Measurements from ENCODE around the gene CDH4. TPM values are rescaled to one million over a fixed set of nuclear protein-coding genes. Genes with fewer than 3 reads are reported as not detected.
A peak's percentile ranks its signal among the peaks of the same experiment; 100 is the strongest.

The CDH4 gene
- total and polyA plus RNA-seq, 4 experiments from 2014 or later, result 0.39 to 1.1 (median 0.41) TPM; not detected in 1

DNA sequence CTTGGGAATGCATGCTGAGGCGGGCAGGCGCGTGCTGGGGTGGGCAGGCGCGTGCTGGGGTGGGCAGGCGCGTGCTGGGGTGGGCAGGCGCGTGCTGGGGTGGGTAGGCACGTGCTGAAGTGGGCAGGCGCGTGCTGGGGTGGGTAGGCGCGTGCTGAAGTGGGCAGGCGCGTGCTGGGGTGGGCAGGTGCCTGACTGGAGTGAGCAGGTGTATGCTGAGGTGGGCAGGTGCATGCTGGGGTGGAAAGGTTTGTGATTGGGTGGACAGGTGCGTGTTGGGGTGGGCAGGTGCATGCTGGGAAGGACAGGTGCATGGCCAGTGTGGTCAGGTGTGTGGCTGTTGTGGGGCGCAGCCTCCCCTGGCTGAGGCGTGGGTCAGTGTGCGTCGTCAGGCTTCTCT, 404.1 kb downstream of the CDH4 start:
- Histone ChIP-seq H3K4me3 (ENCODE audit: low read length in 2 of 2) (no peak overlapping the region), H3K27ac (ENCODE audit: low read depth, low read length) (no peak overlapping the region), H3K27me3 (ENCODE audit: insufficient read depth, low read length) (no peaks in the 10 kb centered on the region), H3K4me1 (ENCODE audit: insufficient read depth, low read length) (no peaks in the 10 kb centered on the region), H3K36me3 (ENCODE audit: insufficient read depth, low read length) (no peaks in the 10 kb centered on the region), H3K9me3 (ENCODE audit: control insufficient read depth in 1 of 2, low read length in 2 of 2) (no peaks in the 10 kb centered on the region)
- intact Hi-C loops (cut with micrococcal nuclease), result no loop called here
- Mint-ChIP-seq H3K27me3 (peaks cover 0 to 2% of the 10 kb centered on the region in 2 donors), H3K27ac (peak overlapping the region in 1 of 7 donors; percentile 25), H3K4me1 (no peaks in the 10 kb centered on the region), H3K9me3 (peaks cover 0 to 4% (median 0%) of the 10 kb centered on the region in 8 donors), H3K4me3 (no peak overlapping the region), H3K36me3 (no peaks in the 10 kb centered on the region)
- ChIA-PET CTCF (ENCODE audit: partially characterized antibody) (no interaction called here), POLR2A (ENCODE audit: partially characterized antibody) (no interaction called here)
- no peak for DNase-seq

DNA sequence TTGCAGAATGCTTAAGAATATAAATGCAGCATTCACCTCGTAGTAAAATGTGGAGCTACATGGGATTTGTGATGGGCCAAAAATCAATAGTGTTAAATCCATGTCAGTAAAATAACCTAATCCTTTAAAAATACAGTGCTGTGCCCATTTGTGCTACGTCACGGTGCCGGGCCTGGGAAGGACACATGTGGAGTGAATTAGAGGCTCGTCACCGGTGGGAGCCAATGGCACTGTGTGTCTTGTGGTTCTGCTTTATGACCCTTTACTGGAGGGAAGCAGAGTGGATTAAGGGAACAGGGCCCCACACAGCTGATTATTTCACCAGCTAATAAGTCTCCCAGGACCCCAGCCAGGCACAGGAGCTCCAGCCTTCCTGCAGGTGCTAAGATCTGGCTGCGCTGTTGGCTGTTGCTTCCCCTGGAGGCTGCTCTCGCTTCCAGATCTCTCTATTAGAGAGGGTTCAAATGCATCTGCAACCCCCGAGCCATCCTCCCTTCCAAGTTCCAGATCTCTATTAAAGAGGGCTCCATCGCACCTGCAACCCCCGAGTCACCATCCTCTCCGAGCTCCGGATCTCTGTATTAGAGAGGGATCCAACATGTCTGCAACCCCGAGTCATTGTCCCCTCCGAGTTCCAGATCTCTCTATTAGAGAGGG, 405.8 kb downstream of the CDH4 start:
- POLR2A ChIA-PET (ENCODE audit: partially characterized antibody), result no interaction called here
- Histone ChIP-seq H3K27ac (ENCODE audit: low read depth, low read length) (no peak overlapping the region), H3K9me3 (ENCODE audit: control insufficient read depth in 1 of 2, low read length in 2 of 2) (no peaks in the 10 kb centered on the region), H3K4me3 (ENCODE audit: low read length in 2 of 2) (no peak overlapping the region), H3K36me3 (ENCODE audit: insufficient read depth, low read length) (no peaks in the 10 kb centered on the region), H3K27me3 (ENCODE audit: insufficient read depth, low read length) (no peaks in the 10 kb centered on the region), H3K4me1 (ENCODE audit: insufficient read depth, low read length) (no peaks in the 10 kb centered on the region)
- Mint-ChIP-seq H3K27me3 (peaks cover 0 to 2% of the 10 kb centered on the region in 2 donors), H3K4me3 (no peak overlapping the region), H3K9me3 (peaks cover 0 to 4% (median 0%) of the 10 kb centered on the region in 8 donors), H3K27ac (no peak overlapping the region), H3K4me1 (no peaks in the 10 kb centered on the region), H3K36me3 (no peaks in the 10 kb centered on the region)
- no peak for DNase-seq
- intact Hi-C loops (cut with micrococcal nuclease), result no loop called here
- CTCF ChIA-PET (ENCODE audit: partially characterized antibody), result no interaction called here

DNA sequence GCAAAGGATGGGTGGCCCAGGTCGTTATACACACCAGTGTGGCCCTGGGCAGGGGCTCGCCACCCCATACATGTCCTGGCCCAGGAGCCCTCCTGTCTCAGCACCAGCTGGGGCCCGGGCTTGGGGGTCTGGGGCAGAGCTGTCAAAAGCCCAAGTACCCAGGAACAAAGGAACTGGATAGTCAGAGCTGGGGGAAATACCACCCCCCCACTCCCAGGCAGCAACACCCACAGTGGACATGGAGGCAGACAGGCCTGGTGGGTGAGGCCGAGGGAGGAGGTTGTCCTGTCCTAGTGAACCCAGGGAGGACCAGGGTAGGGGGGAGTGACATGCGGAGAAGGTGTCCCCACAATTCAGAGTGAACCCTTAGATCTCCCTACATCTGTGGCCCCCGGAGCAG, 406.5 kb downstream of the CDH4 start:
- Histone ChIP-seq H3K4me1 (ENCODE audit: insufficient read depth, low read length) (no peaks in the 10 kb centered on the region), H3K27ac (ENCODE audit: low read depth, low read length) (no peak overlapping the region), H3K27me3 (ENCODE audit: insufficient read depth, low read length) (no peaks in the 10 kb centered on the region), H3K9me3 (ENCODE audit: control insufficient read depth in 1 of 2, low read length in 2 of 2) (no peaks in the 10 kb centered on the region), H3K36me3 (ENCODE audit: insufficient read depth, low read length) (no peaks in the 10 kb centered on the region), H3K4me3 (ENCODE audit: low read length in 2 of 2) (no peak overlapping the region)
- no peak for DNase-seq
- intact Hi-C loops (cut with micrococcal nuclease), result no loop called here
- no peaks in the 10 kb centered on the region for H3K4me1 Mint-ChIP-seq
- peaks cover 0 to 2% of the 10 kb centered on the region in 2 donors for H3K27me3 Mint-ChIP-seq
- CTCF ChIA-PET (ENCODE audit: partially characterized antibody), result no interaction called here
- H3K36me3 Mint-ChIP-seq, result no peaks in the 10 kb centered on the region
- H3K4me3 Mint-ChIP-seq, result no peak overlapping the region
- POLR2A ChIA-PET (ENCODE audit: partially characterized antibody), result no interaction called here
- H3K9me3 Mint-ChIP-seq, result peaks cover 0 to 4% (median 0%) of the 10 kb centered on the region in 8 donors
- no peak overlapping the region for H3K27ac Mint-ChIP-seq

DNA sequence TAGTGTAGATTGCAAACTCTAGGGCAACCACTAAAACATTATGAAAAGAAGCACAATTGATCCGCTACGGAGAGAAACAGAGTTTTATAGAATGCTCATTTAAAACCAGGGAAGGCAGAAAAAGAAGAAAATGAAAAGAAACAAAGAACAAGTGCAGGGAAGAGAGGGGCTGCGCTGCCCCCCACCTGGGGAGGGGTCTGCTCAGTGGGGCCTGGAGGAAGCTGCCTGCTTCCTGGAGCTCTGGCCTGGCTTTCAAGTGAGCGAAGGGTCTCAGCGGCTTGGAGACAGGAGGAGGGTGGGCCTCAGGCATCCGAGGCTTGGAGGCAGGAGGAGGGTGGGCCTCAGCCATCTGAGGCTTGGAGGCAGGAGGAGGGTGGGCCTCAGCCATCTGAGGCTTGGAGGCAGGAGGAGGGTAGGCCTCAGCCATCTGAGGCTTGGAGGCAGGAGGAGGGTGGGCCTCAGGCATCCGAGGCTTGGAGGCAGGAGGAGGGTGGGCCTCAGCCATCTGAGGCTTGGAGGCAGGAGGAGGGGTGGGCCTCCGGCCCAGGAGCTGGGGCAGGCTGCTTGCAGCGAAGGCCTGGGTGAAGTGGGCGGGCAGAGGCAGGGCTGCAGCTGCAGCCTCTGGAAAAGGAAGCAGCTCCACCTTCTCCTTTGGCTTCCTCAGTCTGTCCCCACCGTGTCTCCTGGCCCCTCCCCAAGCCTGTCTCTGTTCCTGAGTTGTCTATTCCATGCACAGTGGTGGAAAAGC, 407.4 kb downstream of the CDH4 start:
- Mint-ChIP-seq H3K36me3 (no peaks in the 10 kb centered on the region), H3K4me3 (no peak overlapping the region), H3K4me1 (no peaks in the 10 kb centered on the region), H3K27ac (no peak overlapping the region), H3K9me3 (peaks cover 0 to 4% (median 0%) of the 10 kb centered on the region in 8 donors), H3K27me3 (peaks cover 0 to 2% of the 10 kb centered on the region in 2 donors)
- CTCF ChIA-PET (ENCODE audit: partially characterized antibody), result no interaction called here
- no peak overlapping the region for H3K27ac ChIP-seq (ENCODE audit: low read depth, low read length)
- H3K36me3 ChIP-seq (ENCODE audit: insufficient read depth, low read length), result no peaks in the 10 kb centered on the region
- POLR2A ChIA-PET (ENCODE audit: partially characterized antibody), result no interaction called here
- no peaks in the 10 kb centered on the region for H3K9me3 ChIP-seq (ENCODE audit: control insufficient read depth in 1 of 2, low read length in 2 of 2)
- intact Hi-C loops (cut with micrococcal nuclease), result no loop called here
- no peak for DNase-seq
- no peaks in the 10 kb centered on the region for H3K4me1 ChIP-seq (ENCODE audit: insufficient read depth, low read length)
- no peak overlapping the region for H3K4me3 ChIP-seq (ENCODE audit: low read length in 2 of 2)
- H3K27me3 ChIP-seq (ENCODE audit: insufficient read depth, low read length), result no peaks in the 10 kb centered on the region

DNA sequence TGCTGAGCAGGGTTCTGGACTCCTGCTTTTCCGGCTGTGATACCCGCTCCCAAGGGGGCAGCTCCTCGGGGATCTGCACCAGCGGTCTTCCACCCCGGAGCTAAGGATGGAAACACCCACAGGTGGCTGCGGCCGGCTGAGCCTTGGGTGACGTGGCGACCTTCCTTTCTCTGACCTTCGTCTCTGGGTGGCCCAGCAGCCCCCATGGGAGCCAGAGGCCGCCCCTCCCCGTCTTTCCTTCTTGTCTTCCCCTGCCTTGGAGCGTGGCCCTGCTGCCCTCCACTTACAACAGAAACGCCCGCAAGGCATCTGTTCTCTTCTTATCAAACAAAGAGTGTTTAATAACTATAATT, 407.9 kb downstream of the CDH4 start:
- CTCF ChIA-PET (ENCODE audit: partially characterized antibody), result no interaction called here
- H3K27ac ChIP-seq (ENCODE audit: low read depth, low read length), result no peak overlapping the region
- no peak for DNase-seq
- no peaks in the 10 kb centered on the region for H3K27me3 ChIP-seq (ENCODE audit: insufficient read depth, low read length)
- H3K4me1 ChIP-seq (ENCODE audit: insufficient read depth, low read length), result no peaks in the 10 kb centered on the region
- no peak overlapping the region for H3K4me3 Mint-ChIP-seq
- POLR2A ChIA-PET (ENCODE audit: partially characterized antibody), result no interaction called here
- no peaks in the 10 kb centered on the region for H3K4me1 Mint-ChIP-seq
- peaks cover 0 to 4% (median 0%) of the 10 kb centered on the region in 8 donors for H3K9me3 Mint-ChIP-seq
- H3K27ac Mint-ChIP-seq, result no peak overlapping the region
- no peaks in the 10 kb centered on the region for H3K36me3 ChIP-seq (ENCODE audit: insufficient read depth, low read length)
- peaks cover 0 to 2% of the 10 kb centered on the region in 2 donors for H3K27me3 Mint-ChIP-seq
- H3K36me3 Mint-ChIP-seq, result no peaks in the 10 kb centered on the region
- intact Hi-C loops (cut with micrococcal nuclease), result no loop called here
- no peaks in the 10 kb centered on the region for H3K9me3 ChIP-seq (ENCODE audit: control insufficient read depth in 1 of 2, low read length in 2 of 2)
- H3K4me3 ChIP-seq (ENCODE audit: low read length in 2 of 2), result no peak overlapping the region

DNA sequence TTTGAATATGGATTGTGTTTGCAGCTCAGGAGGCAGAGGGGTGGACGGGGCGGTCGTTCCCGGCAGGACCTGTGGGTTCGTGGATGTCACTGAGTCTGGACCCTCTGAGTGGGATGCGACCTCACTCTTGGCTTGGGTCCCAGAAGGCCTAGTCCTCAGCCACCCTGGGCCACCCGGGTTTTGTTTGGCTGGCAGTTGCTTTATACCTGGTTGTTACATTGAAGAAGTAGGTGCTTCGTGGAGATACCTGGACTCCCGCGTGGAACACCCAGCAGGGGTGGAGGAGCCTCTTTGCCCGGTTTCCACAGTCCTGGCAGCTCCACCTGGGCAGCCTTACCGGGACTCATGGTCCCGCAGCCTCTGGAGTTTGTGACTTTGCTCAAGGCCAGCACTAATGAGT, 408.5 kb downstream of the CDH4 start:
- DNase-seq, result no peak
- ChIA-PET CTCF (ENCODE audit: partially characterized antibody) (no interaction called here), POLR2A (ENCODE audit: partially characterized antibody) (no interaction called here)
- Histone ChIP-seq H3K4me3 (ENCODE audit: low read length in 2 of 2) (no peak overlapping the region), H3K9me3 (ENCODE audit: control insufficient read depth in 1 of 2, low read length in 2 of 2) (no peaks in the 10 kb centered on the region), H3K27me3 (ENCODE audit: insufficient read depth, low read length) (no peaks in the 10 kb centered on the region), H3K27ac (ENCODE audit: low read depth, low read length) (no peak overlapping the region), H3K4me1 (ENCODE audit: insufficient read depth, low read length) (no peaks in the 10 kb centered on the region), H3K36me3 (ENCODE audit: insufficient read depth, low read length) (no peaks in the 10 kb centered on the region)
- intact Hi-C loops (cut with micrococcal nuclease), result no loop called here
- Mint-ChIP-seq H3K27me3 (peaks cover 0 to 2% of the 10 kb centered on the region in 2 donors), H3K9me3 (peaks cover 0 to 3% (median 0%) of the 10 kb centered on the region in 8 donors), H3K4me3 (no peak overlapping the region), H3K36me3 (no peaks in the 10 kb centered on the region), H3K4me1 (no peaks in the 10 kb centered on the region), H3K27ac (no peak overlapping the region)

DNA sequence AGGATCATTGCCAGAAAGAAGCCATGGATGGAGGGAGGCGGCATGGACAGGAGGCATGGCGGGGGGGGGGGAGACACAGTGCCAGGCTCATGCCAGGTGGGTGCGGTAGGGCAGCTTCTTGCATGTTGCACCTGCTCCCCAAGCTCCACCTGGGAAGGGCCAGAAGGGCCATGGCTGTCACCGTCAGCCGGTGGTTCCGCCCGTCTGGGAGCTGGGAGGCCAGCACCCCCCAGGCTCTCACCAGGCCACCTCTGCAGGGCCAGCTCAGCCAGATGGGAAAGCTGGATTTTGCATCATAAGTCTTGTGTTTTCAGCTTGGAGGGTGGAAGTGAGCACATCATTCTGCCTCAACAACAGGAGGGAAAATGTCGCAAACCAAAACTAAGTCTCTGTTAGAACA, 409.0 kb downstream of the CDH4 start:
- no peaks in the 10 kb centered on the region for H3K27me3 ChIP-seq (ENCODE audit: insufficient read depth, low read length)
- H3K4me1 Mint-ChIP-seq, result no peaks in the 10 kb centered on the region
- no peak overlapping the region for H3K4me3 Mint-ChIP-seq
- H3K9me3 Mint-ChIP-seq, result peaks cover 0 to 2% (median 0%) of the 10 kb centered on the region in 8 donors
- no peaks in the 10 kb centered on the region for H3K9me3 ChIP-seq (ENCODE audit: control insufficient read depth in 1 of 2, low read length in 2 of 2)
- DNase-seq, result no peak
- H3K4me1 ChIP-seq (ENCODE audit: insufficient read depth, low read length), result no peaks in the 10 kb centered on the region
- no peak overlapping the region for H3K27ac Mint-ChIP-seq
- POLR2A ChIA-PET (ENCODE audit: partially characterized antibody), result no interaction called here
- intact Hi-C loops (cut with micrococcal nuclease), result no loop called here
- CTCF ChIA-PET (ENCODE audit: partially characterized antibody), result no interaction called here
- no peak overlapping the region for H3K4me3 ChIP-seq (ENCODE audit: low read length in 2 of 2)
- H3K36me3 Mint-ChIP-seq, result no peaks in the 10 kb centered on the region
- H3K27ac ChIP-seq (ENCODE audit: low read depth, low read length), result no peak overlapping the region
- H3K36me3 ChIP-seq (ENCODE audit: insufficient read depth, low read length), result no peaks in the 10 kb centered on the region
- no peaks in the 10 kb centered on the region for H3K27me3 Mint-ChIP-seq
